Smooth muscle cell of the brain vasculature (primary cell): Measurements from ENCODE around the gene ZBTB17.
"Not testable (repeated sequence)": the region's sequence is repeated elsewhere in the genome, so short reads cannot be mapped to it uniquely, and the experiment has no call there.

ENCODE experiments used
- DNase-seq: peaks from one replicate; pipeline ENCODE4 v3.0.0-alpha.2; 2012; ENCODE audit warnings: low read depth, low spot score

The ZBTB17 gene

DNA sequence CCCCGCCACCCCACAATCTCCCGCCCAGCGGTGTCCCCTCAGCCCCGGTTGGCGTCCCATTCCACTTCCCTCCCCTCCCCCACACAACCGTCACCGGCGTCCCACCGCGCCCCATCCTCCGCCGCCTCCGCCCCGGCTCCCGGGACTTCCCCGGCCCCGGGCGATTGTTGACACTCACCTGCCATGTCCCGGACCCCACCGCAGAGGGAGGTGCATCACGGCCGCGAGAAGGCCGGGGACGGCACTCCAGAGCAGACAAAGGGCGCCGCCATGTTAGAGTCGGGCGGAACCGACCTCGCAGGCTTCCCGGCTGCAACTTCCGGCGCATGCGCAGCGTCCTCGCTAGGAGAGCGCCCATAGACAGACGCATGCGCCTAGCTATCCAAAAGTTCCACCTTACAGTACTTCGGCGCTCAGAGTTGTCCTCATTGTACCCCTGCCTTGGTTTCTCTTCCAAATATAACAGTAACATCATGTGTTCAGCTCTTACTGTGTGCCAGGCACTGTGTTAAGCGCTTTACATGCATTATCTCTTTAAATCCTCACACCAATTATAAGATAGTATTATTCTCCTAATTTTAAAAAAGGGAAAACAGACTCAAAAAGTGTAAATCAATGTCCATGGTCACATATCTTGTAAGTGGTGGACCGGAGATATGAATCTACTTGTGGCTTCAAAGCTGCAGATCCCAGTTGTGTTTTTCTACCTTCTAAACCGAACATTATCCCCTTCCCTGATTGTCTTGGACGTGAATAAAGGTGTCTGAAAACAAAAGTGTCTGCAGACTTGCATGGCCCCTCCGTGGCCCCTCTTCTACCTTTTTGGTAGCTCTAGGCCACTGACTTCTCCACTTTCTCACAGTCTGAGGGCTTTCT, at the start of gene ZBTB17:
Gene ZBTB17 (minus strand): TSS at position 297 of the 876 bp plus-strand sequence. CDS start 27,606 bp downstream, outside the sequence.
- peak; percentile 83 for DNase-seq

DNA sequence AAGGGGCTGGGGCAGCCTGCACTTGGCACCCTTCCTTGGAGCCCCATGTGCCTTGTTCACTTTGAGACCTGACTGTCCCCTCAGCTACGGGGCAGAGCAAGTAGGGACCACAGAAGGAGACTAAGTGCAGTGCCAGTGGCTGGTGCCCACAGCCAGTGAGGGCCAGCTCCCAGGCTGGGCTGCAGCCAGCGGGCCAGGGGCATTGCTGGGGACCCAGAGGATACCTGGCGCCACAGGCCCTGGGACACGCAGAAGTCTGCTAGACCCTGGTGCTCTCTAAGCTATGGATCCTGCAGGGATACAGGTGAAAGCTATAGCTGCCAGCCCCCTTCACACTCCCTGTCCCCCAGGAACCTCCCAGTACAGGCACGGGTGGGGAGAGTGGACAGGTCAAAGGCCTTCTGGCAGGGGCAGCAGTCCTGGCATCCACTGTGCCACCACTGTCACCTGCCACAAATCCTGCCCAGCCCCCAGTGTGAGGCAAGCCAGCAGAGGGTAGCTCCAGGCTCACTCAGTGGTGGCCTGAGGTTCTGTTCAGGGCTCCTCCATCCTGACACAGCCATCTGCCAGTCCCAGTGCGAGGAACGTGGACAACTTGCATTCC, 47.3 kb upstream of the ZBTB17 start:
- no peak for DNase-seq

DNA sequence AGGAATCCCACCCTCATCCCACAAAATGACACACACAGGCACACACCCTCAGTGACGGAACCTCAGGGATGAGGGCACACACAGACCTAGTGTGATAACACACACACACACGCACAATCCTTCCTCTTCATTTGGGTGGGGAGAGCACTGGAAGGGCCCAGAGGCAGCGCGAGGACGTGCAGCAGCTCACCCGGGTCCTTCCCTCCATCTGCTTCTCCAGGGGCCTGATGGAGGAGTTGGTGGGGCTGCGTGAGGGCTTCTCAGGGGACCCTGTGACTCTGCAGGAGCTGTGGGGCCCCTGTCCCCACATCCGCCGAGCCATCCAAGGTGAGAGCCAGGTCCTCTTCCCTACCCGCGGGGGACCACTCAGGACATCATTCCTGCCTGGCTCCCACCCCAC, 46.5 kb upstream of the ZBTB17 start:
- no peak for DNase-seq

DNA sequence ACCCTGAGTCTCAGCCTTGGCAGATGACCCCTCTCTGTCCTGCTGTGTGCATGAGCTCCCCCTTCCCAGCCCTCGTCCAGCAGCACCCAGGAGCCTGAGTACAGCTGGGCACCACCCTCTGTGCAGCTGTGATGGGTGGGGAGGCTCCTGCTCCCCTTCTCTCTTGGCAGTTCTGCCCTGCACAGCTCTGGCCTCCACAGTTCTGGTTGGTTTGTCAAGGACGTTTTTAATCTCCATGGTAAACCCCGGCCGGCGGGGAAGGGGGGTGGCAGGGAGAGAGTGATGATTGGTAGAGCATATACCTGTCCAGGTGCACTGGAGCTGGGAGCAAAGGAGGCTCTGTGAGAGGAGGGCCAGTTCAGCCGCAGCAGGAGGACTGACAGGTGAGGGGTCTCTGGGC, 45.8 kb upstream of the ZBTB17 start, which contains the start of gene CLCNKA:
Gene CLCNKA (plus strand): TSS at position 356 of the 400 bp plus-strand sequence. CDS start 584 bp downstream, outside the sequence.
- no peak for DNase-seq

DNA sequence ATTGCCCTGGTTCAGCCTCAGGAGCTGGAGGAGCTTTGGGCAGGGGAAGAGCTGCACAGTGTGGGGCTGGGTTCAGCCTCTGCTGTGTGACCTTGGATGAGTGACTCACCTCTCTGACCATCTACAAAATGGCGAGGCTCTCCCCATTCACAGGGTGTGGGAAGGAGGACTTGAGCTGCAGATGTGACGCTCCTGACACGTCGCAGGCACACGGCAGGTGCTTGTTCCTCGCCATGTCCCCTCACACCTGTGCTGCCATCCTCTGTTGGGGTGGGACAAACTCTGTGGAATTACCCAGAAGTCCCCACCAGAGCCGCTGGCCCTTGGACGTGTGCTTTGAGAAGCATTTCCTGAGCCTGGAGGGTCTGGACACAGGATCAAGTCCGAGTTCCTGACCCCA, 45.0 kb upstream of the ZBTB17 start:
- not testable (repeated sequence) for DNase-seq

DNA sequence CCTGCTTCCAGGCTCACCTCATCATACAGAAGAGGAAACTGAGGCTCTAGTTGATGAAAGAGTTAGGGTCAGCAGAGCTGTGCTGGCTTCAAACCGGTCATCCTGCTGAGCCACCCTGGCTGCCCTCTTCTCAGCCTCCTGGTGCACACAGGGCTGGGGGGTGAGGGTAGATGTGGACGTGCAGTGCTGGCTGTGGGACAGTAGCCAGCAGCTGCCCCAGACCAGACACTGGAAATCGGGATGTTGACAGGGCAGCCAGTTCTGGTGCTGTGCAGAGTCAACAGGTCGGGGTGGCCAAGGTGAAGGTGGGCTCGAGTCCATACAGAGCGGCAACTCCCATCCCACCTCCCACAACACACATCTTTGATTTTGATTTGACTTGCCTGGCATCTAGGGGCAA, 44.4 kb upstream of the ZBTB17 start:
- no peak for DNase-seq

DNA sequence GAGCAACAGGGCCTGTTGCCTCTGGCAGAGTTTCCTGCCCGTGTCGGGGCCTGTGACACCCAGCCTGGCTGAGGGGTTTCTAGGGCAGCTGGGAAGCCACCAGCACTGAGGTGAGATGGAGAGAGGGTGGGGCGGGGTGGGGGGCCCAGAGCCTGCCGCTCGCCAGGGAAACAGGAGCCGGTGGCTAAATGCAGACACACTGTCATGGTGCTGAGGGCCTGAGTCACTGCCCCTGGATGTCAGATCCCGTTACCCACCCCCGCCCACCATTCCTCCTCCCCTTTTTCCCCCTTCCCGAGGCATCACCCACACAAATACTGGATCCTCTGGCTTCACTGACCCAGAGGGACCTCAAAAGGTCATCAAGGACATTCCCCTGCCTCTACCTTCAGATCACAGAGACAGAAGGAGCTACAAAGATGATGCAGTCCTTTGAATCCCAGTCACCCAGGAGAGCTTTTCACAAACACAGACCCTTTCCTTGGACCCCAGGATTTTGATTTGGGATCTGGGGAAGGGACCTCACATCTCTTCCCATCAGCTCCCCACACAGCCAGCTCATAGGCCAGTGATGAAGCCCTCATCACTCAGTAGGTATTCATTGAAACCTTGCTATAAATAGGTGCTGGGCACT, 43.9 kb upstream of the ZBTB17 start:
- DNase-seq = no peak

DNA sequence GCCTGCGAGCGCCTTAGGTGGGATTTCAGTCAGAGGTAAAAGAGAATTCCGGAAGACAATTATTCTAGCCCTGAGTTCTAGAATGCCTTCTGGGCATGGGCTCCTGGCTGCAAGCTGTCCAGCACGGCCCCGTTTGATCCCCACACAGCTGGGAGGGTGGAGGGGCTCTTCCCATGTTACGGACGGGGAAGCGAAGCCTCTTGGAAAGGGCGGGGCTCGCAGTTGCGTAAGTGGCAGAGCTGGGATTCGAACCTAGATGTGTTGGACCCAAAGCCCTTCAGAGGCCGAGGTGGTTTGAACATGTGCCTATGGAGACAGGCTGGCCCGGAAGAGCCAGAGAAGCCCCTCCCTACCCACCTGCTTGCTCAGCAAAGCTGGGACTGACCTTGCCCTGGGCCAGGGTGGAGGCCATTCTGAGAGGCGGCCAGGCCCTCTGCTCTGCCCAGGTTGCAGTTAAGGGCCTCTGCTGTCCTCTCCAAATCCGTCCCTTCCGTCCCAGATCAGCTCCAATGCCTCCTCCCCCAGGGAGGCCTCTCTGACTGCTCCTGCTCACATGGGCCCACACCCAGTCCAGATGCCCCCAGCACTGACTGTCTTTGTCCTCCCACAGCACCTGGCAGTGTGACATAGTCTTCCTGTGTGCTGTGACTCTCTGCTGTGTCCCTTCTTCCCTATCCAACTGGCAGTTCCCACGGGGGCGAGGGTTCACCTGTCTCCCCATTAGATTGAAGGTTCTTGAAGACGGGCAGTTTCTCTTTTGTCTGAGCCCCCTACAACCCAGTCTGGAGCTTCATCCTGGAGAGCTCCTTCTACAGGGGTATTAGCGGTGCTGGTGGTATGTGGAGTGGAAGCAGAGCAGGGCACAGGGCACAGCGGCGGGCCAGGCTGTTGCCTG, 43.1 kb upstream of the ZBTB17 start:
- DNase-seq = no peak

DNA sequence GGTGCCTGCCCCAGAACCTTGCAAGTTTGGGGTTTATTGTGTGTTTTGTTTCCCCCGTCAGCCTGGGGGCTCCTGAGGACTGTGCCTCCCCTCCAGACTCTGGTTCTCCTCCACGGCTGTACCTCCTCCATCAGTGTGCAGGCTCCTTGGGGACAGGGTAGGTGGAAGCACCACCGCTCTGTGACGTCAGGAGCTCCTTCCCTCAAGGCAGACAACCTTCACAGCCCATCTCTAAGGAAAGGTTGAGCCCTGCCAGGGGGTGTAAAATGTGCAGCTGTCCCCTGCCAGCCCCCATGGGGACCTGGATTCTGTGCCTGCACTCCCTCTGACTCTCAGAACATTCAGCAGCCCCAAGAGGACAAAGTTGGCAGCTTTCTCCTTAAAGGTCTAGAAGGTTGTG, 42.4 kb upstream of the ZBTB17 start:
- no peak for DNase-seq

DNA sequence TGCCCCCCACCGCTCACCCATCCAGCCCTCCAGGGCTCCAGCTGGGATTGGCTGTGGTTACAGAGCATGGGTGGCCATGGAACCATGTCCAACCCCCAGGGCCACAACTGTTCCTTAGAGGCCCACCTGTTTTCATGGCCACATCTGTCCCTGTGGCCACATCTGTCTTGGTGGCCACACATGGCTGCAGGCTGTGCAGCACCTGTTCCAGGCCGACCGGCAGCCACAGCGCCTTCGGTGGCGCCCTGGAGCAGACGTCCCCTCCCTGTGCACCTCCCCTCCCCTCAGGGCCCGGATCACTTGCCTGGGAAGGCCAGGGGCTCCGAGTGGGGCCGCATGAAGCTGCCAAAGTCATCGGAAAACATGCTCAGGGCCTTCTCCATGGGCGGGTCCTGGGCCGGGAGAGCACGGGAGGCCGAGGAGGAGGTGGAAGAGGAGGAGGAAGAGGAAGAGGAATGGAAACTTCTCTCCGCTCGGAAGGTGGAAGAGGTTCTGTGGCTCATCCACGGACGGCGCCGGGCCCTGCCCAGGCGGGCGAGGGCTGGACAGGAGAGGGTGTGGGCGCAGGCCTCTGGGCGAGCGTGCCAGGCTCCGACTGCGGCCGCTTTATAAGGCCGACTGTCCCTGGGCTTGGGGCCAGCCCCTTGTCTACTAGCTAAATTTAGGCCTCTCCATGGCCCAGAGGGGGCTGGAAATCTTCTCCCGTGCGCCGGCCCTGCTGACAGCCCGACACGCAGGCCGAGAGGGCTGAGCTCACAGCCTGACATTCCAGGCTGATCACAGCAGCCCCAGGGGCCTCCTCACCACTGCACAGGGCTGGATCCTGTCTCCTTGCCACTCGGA, 41.8 kb upstream of the ZBTB17 start, which contains the start of gene HSPB7:
Gene HSPB7 (minus strand): TSS at position 583 of the 843 bp plus-strand sequence. CDS start 80 bp downstream, at position 503.
- no peak for DNase-seq

DNA sequence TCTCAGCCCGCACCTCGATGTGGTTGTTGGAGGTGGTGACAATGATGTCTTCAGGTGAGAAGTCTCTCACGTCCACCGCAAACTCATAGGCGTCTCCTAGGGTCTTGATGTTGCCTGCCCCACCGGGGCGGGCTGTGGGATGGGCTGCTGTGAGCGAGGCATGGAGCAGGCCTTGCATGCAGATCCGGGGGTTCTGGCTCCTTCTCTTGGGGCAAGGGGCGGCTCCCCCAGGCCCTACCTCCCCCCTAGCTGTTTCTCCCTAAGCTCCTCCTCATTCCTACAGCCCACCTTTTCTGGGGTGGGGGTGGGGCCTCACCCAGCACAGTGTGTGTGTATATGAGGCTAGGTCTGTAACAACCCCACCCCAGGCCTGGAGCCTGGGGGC, 41.2 kb upstream of the ZBTB17 start:
- DNase-seq = no peak

DNA sequence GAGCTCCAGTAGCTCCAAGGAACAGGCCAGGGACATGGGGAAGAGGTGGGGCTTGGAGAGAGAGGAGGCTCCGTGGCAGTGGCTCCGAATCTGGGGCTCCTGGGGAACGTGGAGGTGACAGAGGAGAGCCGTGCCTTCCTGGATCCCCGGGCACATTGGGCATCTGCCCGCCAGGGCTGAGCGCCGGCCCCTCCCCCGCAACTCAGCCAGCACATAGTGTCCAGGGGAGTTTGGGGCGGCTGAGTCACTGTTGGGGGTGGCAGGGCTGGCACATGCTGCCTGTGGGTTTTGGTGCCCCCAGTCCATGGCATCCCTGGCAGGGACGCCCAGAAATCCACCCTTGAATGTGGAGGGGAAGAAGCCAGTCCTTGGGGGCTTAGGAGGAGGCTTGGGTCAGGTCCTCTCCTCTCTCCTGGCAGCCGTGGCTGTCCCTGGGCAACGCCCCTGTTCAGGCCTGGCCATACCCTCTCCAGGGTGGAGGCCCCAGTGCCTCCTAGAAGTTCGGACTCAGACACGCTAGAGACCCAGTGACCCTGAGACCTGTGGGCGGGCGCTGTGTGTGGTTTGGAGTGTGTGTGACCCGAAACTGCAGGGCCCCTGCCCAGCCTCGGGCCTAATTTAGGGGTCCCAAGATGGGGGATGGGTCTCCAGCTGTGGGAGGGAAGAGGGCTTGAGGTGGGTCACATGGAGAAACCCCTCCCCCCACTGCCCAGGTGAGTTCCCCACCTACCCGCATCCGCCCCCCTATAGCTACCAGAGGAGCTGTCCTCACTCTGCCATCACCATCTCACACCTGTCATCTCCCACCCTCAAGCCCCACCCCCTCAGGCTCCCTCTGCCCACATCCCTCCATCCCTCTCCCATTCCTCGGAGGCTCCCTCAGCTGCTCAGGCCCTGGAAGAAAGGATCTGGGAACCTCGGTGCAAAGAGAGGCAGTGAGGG, 40.3 kb upstream of the ZBTB17 start:
- no peak for DNase-seq

DNA sequence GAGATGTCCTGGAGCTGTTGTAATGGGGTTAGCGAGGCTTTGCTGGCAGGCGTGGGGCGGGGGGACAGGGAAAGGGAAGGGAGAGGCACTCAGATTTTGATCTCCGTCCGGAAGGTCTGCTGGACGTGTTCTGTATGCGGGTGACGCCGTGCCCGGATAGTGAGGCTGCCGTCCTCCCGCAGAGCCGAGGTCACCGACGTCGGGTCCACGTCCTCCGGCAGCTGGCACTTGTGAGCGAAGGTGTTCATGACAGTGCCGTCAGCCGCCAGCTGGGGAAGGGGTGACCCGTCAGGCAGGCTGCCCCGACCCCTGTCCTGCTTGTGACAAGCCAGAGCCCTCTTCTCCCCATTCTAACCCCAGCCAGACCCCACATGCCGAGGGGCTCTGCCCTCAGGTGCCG, 39.6 kb upstream of the ZBTB17 start:
- DNase-seq = no peak

DNA sequence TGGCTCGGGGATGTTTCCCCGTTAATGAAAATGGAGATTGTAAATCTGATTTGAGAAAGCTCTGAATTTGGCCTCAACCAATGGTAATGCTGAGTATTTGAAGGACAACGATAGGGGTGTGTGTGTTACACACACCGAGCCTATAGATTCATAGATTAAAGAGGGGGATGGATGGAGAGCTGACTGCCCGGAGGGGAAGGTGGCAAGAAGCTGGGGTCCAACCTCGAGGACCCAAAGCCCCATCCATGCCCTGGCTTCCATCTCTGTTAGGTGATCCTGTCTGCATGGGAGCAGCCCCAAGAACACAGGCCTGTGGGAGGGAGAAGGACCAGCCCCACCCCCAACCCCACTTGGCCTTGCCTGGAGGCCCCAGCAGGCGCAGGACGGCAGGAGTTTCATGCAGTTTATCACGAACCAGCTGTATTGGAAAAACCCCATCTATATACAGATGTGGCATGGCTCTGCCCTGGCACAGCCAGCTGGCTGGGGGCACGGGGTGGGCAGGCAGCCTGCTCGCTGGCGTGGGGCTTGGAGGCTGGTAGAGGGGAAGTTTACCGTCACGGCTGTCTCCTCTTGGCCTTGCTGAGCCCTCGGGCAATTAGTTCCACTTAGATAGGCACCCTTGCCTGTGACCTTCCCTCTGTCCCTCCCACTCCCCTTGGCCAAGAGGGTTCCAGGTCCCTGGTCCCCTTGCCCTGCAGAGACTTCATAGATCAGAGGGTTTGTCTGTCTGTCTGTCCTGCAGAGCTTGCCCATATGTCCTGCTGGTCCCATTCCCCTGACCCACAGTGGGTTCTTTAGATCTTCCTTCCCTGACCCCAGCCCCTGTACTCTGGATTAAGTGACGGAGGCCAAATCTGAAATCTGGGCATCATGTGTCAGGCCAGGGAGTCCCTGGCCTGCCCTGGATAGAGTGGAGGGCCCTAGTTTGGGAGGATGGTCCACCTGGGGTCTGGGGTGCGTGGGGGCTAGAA, 38.9 kb upstream of the ZBTB17 start:
- no peak for DNase-seq

DNA sequence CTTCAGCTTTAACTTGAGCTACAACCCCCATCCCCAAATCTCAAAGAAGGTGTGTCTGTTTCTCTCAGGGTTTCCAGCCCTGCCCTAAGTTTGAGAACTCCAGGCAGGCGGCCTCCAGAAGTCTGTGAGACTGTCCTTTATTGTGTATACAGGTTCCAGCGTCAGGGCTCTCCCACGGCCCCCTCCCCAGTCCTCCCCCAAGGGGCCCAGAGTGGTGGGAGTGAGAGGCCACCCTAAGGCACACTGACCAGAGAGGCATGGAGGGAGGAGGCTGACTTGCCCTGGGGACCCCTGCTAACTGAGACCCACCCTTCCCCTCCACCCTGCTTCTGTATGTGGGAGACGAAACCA, 38.0 kb upstream of the ZBTB17 start:
- no peak for DNase-seq

DNA sequence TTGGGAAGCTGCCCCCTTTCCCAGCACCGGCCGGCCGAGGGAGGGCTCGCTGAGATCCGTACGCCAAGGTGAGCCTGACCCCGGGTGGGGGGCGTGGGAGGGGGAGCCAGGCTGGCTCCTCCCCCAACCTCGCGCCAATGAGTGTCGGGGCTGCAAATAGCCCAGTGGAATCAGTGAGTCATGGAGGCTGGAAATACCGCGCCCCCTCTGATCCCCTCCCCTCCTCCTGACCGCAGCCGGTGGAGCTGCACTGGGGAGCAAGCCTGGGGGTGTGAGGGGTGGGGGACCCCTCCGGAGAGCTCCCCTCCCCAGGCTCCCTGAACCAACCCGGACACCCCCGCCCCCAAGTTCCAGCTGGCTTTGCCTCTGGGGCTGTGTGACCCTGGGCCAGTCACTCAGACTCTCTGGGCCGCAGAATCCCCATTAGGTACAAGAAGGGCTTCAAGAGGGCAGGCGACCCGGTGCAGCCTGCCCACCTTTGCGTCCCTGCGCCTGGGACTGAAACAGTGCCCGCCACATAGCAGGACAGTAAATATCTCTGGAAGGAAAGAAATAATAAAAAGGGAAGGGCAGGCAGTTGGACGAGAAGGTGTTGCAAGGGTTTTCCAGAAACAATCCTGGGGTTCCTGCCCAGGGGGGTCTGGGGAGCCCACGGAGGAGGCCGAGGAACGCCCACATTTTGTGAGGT, 37.5 kb upstream of the ZBTB17 start:
- no peak for DNase-seq

DNA sequence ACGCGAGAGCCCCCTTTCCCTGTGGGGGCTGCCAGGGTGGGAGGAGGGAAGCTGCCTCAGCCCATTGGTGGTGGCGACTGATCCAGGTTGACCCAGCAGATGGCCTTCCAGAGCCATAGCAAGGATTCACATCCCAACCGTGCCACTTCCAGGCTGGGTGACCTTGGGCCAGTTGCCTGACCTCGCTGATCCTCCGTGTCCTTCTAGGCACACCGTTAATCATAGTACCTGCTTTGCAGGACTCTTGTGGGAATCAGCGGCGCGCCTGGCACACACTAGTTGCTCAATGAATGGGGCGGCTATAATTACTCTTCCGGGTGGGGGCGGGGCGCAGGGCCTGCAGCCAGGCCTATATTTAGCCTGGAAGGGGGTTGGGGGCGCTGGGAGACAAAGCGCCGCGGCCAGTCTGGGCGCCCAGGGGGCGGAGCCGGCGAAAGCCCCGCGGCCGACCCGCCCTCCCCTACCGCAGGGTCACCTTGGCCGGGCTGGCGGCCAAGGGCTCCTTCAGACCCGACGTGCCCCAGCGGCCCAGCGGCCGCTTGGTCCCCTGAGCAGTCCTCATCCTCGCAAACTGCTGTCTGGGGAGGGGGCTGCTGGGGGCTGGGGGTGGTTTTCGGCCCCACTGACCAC, 36.8 kb upstream of the ZBTB17 start:
- no peak for DNase-seq
